Caki2 (cell line): ENCODE measurements around the gene MPDZ. TPM values are rescaled to one million over a fixed set of nuclear protein-coding genes. Genes with fewer than 3 reads are reported as not detected.
"Not testable (repeated sequence)": the region's sequence is repeated elsewhere in the genome, so short reads cannot be mapped to it uniquely, and the experiment has no call there.

Source experiments
- DNase-seq: peaks from one replicate; pipeline ENCODE4 v3.0.0-alpha.2; 2015; ENCODE audit warnings: low read depth
- in situ Hi-C: cut with HindIII; loops from 2 replicates; pipeline ENCODE4 v1.10.0; 2016; ENCODE audit warnings: low sequenced_read_pairs, low pct_unique_long_range_greater_than_20kb, mixed read lengths
- total RNA-seq: library from RNA; depleted of rRNA; stranded (reverse); fragments of >200 nt; shearing (Covaris generic); gene quantifications from 2 replicates; pipeline ENCODE4 v1.2.3, GENCODE V29; 2014; ENCODE audit warnings: low replicate concordance

Gene MPDZ
- total RNA-seq, 1 experiment from 2014 or later = 2.6 TPM

DNA sequence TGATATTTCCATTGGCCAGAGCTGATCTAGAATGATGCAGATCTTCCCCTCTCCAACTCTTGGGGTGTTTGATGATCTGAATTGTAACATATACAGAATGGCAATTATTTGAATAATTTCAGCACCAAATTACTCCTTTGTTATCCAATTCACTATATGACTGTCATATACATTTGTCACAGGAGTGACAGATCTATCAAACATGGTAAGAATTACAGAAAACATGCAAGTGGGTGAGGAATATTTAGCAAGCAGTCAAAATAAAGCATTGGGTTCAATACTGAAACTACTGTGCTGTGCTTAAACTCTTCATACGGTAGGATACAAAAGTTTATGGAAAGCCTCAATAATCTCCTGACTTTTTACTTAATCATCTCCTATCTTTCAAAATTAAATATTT is 8.8 kb downstream of the MPDZ start:
- in situ Hi-C loops = no loop called here
- DNase-seq = no peak

DNA sequence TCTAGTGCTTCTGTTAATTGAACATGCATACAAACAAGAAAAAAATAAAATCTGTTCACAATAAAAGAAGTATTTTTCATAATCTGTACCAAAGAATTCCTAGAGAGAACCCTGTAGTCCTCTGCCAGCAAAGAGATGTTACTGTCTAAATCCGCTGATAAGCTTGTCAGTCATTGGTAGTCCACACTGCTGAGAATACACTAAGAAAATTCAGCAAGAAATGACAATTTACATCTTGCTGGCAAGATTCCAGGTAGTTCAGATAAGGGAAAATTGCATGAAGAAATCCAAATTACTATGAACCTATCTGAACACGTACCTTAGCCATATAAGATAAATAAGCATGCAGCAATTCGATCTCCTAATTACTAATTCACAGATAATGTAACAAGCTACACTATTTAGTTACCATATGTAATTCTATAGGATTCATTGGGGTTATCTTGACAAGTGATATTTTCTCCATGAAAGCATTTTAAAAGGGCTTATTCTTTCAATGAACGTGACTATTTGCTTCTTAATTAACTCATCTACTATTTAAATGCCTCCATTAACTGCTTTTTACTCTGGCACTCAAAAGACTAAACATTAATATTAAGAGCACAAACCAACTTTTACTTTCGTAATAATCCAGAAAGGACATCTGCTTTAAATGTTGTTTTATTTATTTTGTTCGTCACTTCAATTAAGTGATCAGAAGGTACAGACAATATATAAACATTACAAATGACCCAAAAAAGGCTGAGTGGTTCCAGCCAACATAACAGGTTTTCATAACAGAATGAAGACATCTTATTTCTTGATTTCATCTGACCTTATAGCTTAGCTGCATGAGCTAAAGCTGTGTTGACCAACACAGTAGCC is 9.7 kb downstream of the MPDZ start:
- in situ Hi-C loops = no loop called here
- no peak for DNase-seq

DNA sequence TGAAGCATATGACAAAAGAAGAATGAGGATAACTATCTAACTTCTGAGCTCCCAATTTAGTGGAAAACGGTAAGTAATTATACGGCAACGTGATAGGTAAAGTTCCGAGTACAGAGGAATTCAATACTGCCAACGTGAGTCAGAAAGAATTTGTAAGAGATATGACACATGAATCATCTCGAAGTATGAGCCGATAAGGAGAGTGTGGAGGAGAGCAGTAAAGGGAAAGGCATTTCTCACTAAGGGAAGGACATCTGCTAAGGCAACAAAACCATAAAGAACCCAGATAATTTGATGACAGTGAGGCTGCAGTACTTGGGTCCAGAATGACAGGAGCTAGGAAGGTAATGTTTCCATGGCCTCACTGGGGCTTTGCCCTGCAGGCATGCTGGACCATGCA is 11.0 kb downstream of the MPDZ start:
- DNase-seq = no peak
- in situ Hi-C loops = no loop called here

- in situ Hi-C loops = no loop called here
- DNase-seq = peak; percentile 65
These were observed 11.7 kb downstream of the MPDZ start for GRCh38 chr9:13267743-13268142.

DNA sequence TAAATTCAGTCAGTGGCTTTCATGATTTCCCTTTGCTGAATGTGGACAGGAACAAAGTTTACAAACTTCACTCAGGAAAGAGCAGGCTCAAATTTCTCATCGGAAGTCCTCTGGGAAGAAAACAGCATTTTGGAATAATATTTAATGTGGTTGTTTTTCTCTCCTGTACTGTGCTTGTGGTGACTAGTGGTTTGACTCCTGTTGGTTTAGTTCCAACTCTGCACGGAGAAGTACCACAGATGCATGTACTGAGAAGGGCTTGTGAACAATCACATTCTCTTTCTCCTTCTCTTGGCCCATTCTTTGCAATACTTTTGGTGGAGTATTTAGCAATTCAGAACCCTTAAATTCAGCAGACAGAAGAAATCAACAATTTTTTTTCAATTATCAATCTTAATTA is 13.3 kb downstream of the MPDZ start:
- DNase-seq = no peak
- in situ Hi-C loops = no loop called here

DNA sequence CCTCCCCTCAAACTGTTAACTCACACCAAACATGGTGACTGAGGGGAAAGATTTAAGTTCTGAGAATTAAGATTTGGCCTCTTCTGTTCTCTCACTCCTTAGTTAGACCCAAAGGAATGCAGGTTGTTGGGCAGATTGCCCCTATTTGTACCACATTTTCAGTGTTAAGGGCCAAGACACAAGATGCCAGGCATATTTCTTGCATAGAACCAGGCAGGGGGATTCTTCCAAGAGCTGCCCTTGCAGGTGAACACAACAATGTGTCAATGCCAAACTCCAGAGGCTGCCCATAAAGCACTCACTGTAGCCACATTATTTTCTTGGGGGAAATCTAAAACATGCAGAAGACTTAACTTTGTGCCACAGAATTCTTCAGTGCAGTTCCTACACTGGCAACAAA is 14.7 kb downstream of the MPDZ start:
- in situ Hi-C loops = no loop called here
- DNase-seq = no peak

GRCh38 chr9:13263511-13263910 is 16.0 kb downstream of the MPDZ start:
- in situ Hi-C loops = no loop called here
- no peak for DNase-seq

DNA sequence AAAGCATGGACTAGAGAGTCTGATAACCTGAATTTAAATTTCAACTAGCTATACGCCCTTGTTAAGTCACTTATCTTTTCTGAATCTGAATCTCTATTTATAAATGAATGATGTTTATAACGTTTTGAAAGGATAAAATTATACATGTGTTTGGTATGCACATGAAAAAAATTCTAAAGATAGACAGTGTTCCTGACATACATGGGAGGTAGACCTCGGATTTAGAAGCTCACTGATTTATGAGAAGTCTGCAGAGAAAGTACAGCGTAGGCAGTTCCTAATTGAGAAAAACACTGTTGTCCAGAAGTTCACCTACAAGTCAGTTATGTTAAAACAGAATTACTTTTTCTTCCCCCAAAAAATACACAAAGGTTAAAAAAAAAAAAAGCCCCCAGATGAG is 26.6 kb downstream of the MPDZ start:
- DNase-seq = no peak
- in situ Hi-C loops = no loop called here

GRCh38 chr9:13244181-13244580 is 35.3 kb downstream of the MPDZ start:
- in situ Hi-C loops = no loop called here
- no peak for DNase-seq

- no peak for DNase-seq
- in situ Hi-C loops = no loop called here
These were observed 38.2 kb downstream of the MPDZ start for GRCh38 chr9:13241283-13241682.

DNA sequence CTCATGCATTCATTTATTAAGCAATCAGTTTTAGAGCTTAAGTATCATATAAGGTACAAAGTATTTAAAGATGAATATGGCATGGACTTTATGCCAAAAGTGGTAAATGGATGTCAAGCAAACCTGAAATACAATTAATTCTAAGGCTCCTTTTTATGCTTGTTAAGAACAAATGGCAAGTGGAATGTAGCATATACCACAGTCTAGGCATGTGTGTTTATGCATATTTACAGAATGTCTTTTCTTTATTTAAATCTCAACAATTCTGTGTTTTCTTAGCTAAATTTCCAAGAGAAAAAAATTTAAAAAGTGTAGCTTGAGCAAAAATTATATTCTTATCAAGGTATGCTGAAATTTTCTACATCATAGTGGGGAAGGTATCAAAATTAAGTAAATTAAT is 39.8 kb downstream of the MPDZ start:
- no peak for DNase-seq
- in situ Hi-C loops = no loop called here

DNA sequence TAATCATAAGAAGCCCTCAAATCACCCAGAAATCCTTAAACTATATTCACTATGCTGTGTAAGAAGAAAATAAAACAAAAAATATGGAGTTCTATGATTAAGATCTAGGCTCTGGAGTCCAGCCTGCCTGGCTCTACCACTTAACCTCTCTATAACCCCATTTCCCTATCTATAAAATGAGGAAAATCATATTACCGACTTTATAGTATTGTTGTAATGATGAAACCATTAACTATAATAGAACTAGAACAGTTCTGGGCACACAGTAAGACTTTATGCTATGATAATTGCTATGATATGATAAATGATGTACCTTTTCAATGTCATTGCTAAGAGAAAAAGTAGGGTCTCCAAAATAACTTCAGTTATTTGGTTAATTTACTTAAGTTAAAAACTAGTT is 40.3 kb downstream of the MPDZ start:
- in situ Hi-C loops = no loop called here
- DNase-seq = no peak

GRCh38 chr9:13234932-13235331 is 44.6 kb downstream of the MPDZ start:
- in situ Hi-C loops = no loop called here
- DNase-seq = no peak

DNA sequence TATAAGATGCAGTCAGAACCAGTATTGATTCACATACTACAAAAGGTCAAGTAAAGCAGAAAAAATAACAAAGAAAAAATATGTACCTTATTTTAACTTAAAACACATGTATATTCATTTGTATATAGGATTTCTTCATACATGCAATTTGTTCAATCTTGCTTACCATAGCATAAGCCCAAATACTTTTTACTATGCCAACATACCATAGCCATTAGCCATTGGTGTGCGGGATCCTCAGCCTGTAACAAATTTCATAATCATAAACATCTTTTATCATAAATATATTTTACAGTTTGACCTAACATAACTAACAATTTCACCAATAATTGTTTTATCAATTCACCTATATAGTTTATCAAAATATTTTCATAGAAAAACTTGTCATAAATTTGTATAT is 51.1 kb downstream of the MPDZ start:
- DNase-seq = no peak
- in situ Hi-C loops = no loop called here

DNA sequence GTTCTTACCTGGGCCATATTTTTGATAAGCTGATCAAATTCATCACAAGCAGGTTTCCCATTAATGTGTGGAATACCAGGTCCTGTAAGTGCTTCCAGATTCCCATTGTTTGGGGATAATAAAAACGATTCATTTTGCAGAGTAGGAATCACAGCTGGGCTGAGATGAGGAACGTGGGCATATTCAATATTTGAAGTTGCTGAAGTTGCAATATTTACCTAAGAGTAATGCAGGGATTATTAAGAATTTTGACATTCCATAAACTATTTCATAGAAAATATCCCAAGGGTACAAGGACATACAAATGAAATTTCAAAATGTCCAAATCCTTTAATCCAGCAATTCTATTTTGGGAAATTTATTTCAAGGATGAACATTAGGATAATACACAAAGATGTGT is 55.1 kb downstream of the MPDZ start:
- in situ Hi-C loops = no loop called here
- no peak for DNase-seq

GRCh38 chr9:13222733-13223132 is 56.8 kb downstream of the MPDZ start:
- in situ Hi-C loops, DNase-seq: not testable (repeated sequence)

DNA sequence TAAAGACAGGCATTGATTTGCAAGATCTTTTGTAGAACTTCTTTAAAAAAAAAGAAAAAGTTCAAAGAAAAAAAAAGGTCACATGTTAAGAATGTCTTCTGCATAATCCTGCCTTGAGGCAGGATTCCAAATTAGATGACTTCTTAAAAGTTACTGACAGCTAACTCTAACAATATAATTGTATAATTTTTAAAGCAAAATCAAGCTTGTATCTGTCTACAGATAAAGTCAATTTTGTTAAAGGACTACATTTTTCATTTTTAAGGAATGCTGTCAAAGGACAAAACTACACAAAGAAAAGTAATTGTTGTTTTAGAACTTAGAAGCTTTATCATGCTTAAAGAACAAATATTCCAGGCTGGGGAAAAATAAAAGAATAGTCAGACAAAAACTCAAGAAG is 57.8 kb downstream of the MPDZ start:
- in situ Hi-C loops = no loop called here

DNA sequence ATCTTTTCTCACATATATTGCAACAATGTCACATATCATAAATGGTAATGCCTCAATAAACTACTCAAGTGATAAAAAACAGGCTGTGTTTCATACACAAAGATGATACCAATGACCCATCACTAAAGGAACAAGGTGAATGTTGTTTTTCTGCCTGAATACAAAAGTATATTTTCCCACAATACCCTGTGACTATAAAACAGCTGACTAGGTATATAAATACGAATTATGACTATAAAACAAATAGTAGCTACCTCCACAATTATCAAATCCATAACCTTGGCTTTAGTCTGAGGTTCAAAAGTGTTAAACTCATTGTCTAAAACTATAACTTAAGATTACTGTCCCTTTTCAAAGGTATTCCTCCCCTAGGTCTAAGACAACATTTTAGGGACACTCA is 58.7 kb downstream of the MPDZ start:
- in situ Hi-C loops = no loop called here
- no peak for DNase-seq

More for the DNA sequence above, 57.8 kb downstream of the MPDZ start:
- no peak for DNase-seq

- DNase-seq = no peak
- in situ Hi-C loops = no loop called here
These were observed 63.5 kb downstream of the MPDZ start for GRCh38 chr9:13215791-13216554.

- in situ Hi-C loops = no loop called here
- DNase-seq = no peak
These were observed 65.5 kb downstream of the MPDZ start for GRCh38 chr9:13213998-13214397.
